Retinal pigment epithelial cell (primary cell): ENCODE measurements around the gene MAST4.

Experiments
- DNase-seq: peaks from one replicate; pipeline ENCODE4 v3.0.0-alpha.2; 2010; ENCODE audit warnings: low read depth
- H3K4me3 ChIP-seq: 2 replicates; pipeline ENCODE4 v1.5.1; 2011; ENCODE audit warnings: mild to moderate bottlenecking, low read length, control low read depth, moderate library complexity
- CTCF ChIP-seq: conservative IDR thresholded peaks from 2 replicates; pipeline ENCODE4 v1.5.1; 2011; ENCODE audit warnings: low read depth, low read length, control low read depth, inconsistent platforms

Gene MAST4

GRCh38 chr5:66616520-66617225, 20.5 kb downstream of the MAST4 start:
- no peak overlapping the region for H3K4me3 ChIP-seq
- TF ChIP-seq CTCF = no peak
- no peak for DNase-seq

GRCh38 chr5:66617226-66617861, 21.2 kb downstream of the MAST4 start:
- no peak for TF ChIP-seq CTCF
- H3K4me3 ChIP-seq = no peak overlapping the region
- no peak for DNase-seq

- no peak overlapping the region for H3K4me3 ChIP-seq
- no peak for DNase-seq
- no peak for TF ChIP-seq CTCF
Measured at GRCh38 chr5:66617991-66618768, 22.0 kb downstream of the MAST4 start.

GRCh38 chr5:66620711-66621110, 24.5 kb downstream of the MAST4 start:
- no peak for TF ChIP-seq CTCF
- no peak overlapping the region for H3K4me3 ChIP-seq
- DNase-seq = no peak

- H3K4me3 ChIP-seq = no peak overlapping the region
- no peak for DNase-seq
- TF ChIP-seq CTCF = no peak
Measured at GRCh38 chr5:66621146-66621545, 25.0 kb downstream of the MAST4 start.

- H3K4me3 ChIP-seq = no peak overlapping the region
- no peak for TF ChIP-seq CTCF
- DNase-seq = no peak
Measured at GRCh38 chr5:66621736-66622135, 25.5 kb downstream of the MAST4 start.
